ENCODE data around the gene XIST.
"Not testable (repeated sequence)": the region's sequence is repeated elsewhere in the genome, so short reads cannot be mapped to it uniquely, and the experiment has no call there.

XIST gene

GRCh38 chrX:73852467-73852866 lies at the start of gene XIST:
TSS of gene XIST (minus strand) at chrX:73852714.
- no peak for DNase-seq (ENCODE audit: low read depth in 2 of 2)

- not testable (repeated sequence) for DNase-seq (ENCODE audit: low read depth in 2 of 2)
Observed at GRCh38 chrX:73898315-73898714, 45.8 kb upstream of the XIST start.

GRCh38 chrX:73892515-73893090 lies 40.1 kb upstream of the XIST start:
- not testable (repeated sequence) for DNase-seq (ENCODE audit: low read depth in 2 of 2)

GRCh38 chrX:73882260-73882659 lies 29.7 kb upstream of the XIST start:
- not testable (repeated sequence) for DNase-seq (ENCODE audit: low read depth in 2 of 2)

GRCh38 chrX:73877687-73878086 lies 25.2 kb upstream of the XIST start:
- DNase-seq (ENCODE audit: low read depth in 2 of 2), result no peak

- no peak for DNase-seq (ENCODE audit: low read depth in 2 of 2)
Observed at GRCh38 chrX:73876911-73877310, 24.4 kb upstream of the XIST start.

GRCh38 chrX:73868916-73869315 lies 16.4 kb upstream of the XIST start:
- DNase-seq (ENCODE audit: low read depth in 2 of 2), result no peak

GRCh38 chrX:73867144-73867543 lies 14.6 kb upstream of the XIST start:
- no peak for DNase-seq (ENCODE audit: low read depth in 2 of 2)

- DNase-seq (ENCODE audit: low read depth in 2 of 2), result no peak
Observed at GRCh38 chrX:73863852-73864251, 11.3 kb upstream of the XIST start.

GRCh38 chrX:73863268-73863667 lies 10.8 kb upstream of the XIST start:
- DNase-seq (ENCODE audit: low read depth in 2 of 2), result no peak

GRCh38 chrX:73859622-73860021 lies 7.1 kb upstream of the XIST start:
- no peak for DNase-seq (ENCODE audit: low read depth in 2 of 2)

GRCh38 chrX:73855546-73855945 lies 3.0 kb upstream of the XIST start:
- DNase-seq (ENCODE audit: low read depth in 2 of 2), result peak; percentile 14 to 18

- DNase-seq (ENCODE audit: low read depth in 2 of 2), result no peak
Observed at GRCh38 chrX:73852022-73852421, 492 bp downstream of the XIST start.

- no peak for DNase-seq (ENCODE audit: low read depth in 2 of 2)
Observed at GRCh38 chrX:73851014-73852009, 1.2 kb downstream of the XIST start.

GRCh38 chrX:73850124-73851013 lies 2.1 kb downstream of the XIST start:
- no peak for DNase-seq (ENCODE audit: low read depth in 2 of 2)

GRCh38 chrX:73849073-73849472 lies 3.4 kb downstream of the XIST start:
- DNase-seq (ENCODE audit: low read depth in 2 of 2), result no peak

GRCh38 chrX:73847991-73848390 lies 4.5 kb downstream of the XIST start:
- no peak for DNase-seq (ENCODE audit: low read depth in 2 of 2)

- DNase-seq (ENCODE audit: low read depth in 2 of 2), result no peak
Observed at GRCh38 chrX:73847100-73847499, 5.4 kb downstream of the XIST start.

GRCh38 chrX:73842541-73843234 lies 9.8 kb downstream of the XIST start:
- DNase-seq (ENCODE audit: low read depth in 2 of 2), result no peak

GRCh38 chrX:73841337-73841736 lies 11.2 kb downstream of the XIST start:
- DNase-seq (ENCODE audit: low read depth in 2 of 2), result no peak

GRCh38 chrX:73840120-73840924 lies 12.2 kb downstream of the XIST start:
- DNase-seq (ENCODE audit: low read depth in 2 of 2), result no peak
